ENCODE measurements around the gene TCIRG1. TPM values are rescaled to one million over a fixed set of nuclear protein-coding genes. Genes with fewer than 3 reads are reported as not detected.

The TCIRG1 gene
- polyA plus RNA-seq, 2 of the 4 experiments (the other 2 are of a cell fraction), result 36.3 to 120 TPM

DNA sequence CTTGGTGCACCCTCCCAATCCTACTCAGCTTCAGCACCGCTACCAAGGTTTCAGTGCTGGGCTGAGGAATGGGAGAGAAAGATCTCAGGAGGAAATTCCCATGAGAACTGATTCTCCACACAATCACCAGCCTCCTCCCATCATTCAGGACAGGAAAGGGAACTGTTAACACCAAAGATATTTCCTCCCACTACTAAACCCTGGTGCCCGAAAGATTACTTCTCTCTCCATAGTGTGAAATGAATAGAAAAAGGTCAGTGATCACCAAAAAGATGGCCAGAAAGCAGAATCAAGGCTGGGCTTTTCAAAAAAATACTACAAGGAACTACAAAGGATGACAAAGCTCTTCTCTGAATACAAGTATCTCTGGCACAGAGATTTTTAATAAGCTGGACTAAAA lies 26.1 kb downstream of the TCIRG1 start:
- ATAC-seq, result no peak
- Histone ChIP-seq H3K4me2 (no peak overlapping the region), H3K4me1 (no peaks in the 10 kb centered on the region), H3K27ac (no peak overlapping the region), H3K4me3 (no peak overlapping the region), H3K9me3 (no peaks in the 10 kb centered on the region)
- ChIA-PET CTCF (interaction anchor here (1.5 to 1.9 kb wide), 2 partner anchors 22 to 26 kb away, joined by 3 to 4 read pairs; no protein-coding TSS in a partner anchor), POLR2A (no interaction called here)
- TF ChIP-seq MYC (IDR thresholded peaks at IDR 0.05; ENCODE audit: borderline replicate concordance, low read length), result no peak
- TF ChIP-seq JUNB (IDR thresholded peaks at IDR 0.05), result no peak
- no peak for TF ChIP-seq RCOR1 (IDR thresholded peaks at IDR 0.05; ENCODE audit: low read depth, low read length)
- TF ChIP-seq EP300 (IDR thresholded peaks at IDR 0.05), result no peak
- TF ChIP-seq, protein P1, sequence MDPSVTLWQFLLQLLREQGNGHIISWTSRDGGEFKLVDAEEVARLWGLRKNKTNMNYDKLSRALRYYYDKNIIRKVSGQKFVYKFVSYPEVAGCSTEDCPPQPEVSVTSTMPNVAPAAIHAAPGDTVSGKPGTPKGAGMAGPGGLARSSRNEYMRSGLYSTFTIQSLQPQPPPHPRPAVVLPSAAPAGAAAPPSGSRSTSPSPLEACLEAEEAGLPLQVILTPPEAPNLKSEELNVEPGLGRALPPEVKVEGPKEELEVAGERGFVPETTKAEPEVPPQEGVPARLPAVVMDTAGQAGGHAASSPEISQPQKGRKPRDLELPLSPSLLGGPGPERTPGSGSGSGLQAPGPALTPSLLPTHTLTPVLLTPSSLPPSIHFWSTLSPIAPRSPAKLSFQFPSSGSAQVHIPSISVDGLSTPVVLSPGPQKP (IDR thresholded peaks at IDR 0.05; ENCODE audit: low read depth, low read length), result no peak
- TF ChIP-seq NR3C1 (IDR thresholded peaks at IDR 0.05), result no peak
- TF ChIP-seq TP53 (CRISPR knock-in tag; IDR thresholded peaks at IDR 0.05), result no peak
- no peak for TF ChIP-seq FOXS1 (CRISPR knock-in tag; IDR thresholded peaks at IDR 0.05)
- TF ChIP-seq HDAC2 (IDR thresholded peaks at IDR 0.05), result no peak
- FAIRE-seq, result no peak
- no peak for DNase-seq (ENCODE audit: low read depth in 1 of 2, low spot score in 1 of 2)
- 94% methylated on average over 2 of the region's 2 CpGs for WGBS (ENCODE audit: missing lambda C conversion rate)

GRCh38 chr11:68065841-68066240 lies 27.0 kb downstream of the TCIRG1 start:
- ChIA-PET POLR2A (no interaction called here), CTCF (interaction anchor here (0.6 to 1.9 kb wide), 3 partner anchors 23 to 795 kb away, joined by 3 to 4 read pairs (median 3); no protein-coding TSS in a partner anchor)
- FAIRE-seq (no peak), ATAC-seq (no peak), DNase-seq (ENCODE audit: low read depth in 1 of 2, low spot score in 1 of 2) (no peak)
- Histone ChIP-seq H3K27ac (no peak overlapping the region), H3K9me3 (no peaks in the 10 kb centered on the region), H3K4me1 (no peaks in the 10 kb centered on the region), H3K4me2 (no peak overlapping the region), H3K4me3 (no peak overlapping the region)
- WGBS (ENCODE audit: missing lambda C conversion rate), result 84% methylated on average over 5 of the region's 5 CpGs
- no peak for TF ChIP-seq CHD2 (IDR thresholded peaks at IDR 0.05; ENCODE audit: low read length, partially characterized antibody)

GRCh38 chr11:68066742-68067141 lies 27.9 kb downstream of the TCIRG1 start:
- CTCF ChIA-PET, result no interaction called here
- no peaks in the 10 kb centered on the region for H3K4me1 ChIP-seq
- ATAC-seq (no peak), FAIRE-seq (no peak), DNase-seq (ENCODE audit: low read depth in 1 of 2, low spot score in 1 of 2) (no peak)
- no peak overlapping the region for H3K4me3 ChIP-seq
- WGBS (ENCODE audit: missing lambda C conversion rate), result 89% methylated on average over 3 of the region's 3 CpGs
- H3K27ac ChIP-seq, result no peak overlapping the region
- no peak overlapping the region for H3K4me2 ChIP-seq
- TF ChIP-seq HOXA7 (CRISPR knock-in tag; IDR thresholded peaks at IDR 0.05) (no peak), PHF8 (IDR thresholded peaks at IDR 0.05; ENCODE audit: borderline replicate concordance, low read depth) (no peak), MAZ (IDR thresholded peaks at IDR 0.05; ENCODE audit: borderline replicate concordance, low read depth, low read length) (no peak), NFE2L2 (conservative IDR thresholded peaks at IDR 0.05; ENCODE audit: low read length) (no peak), RCOR1 (IDR thresholded peaks at IDR 0.05; ENCODE audit: low read depth, low read length) (no peak), JUNB (IDR thresholded peaks at IDR 0.05) (no peak), JUN (IDR thresholded peaks at IDR 0.05) (no peak), EP300 (IDR thresholded peaks at IDR 0.05) (no peak), BHLHE40 (IDR thresholded peaks at IDR 0.05; ENCODE audit: low read depth, low read length) (no peak), RFX5 (IDR thresholded peaks at IDR 0.05) (no peak), GATA3 (IDR thresholded peaks at IDR 0.05; ENCODE audit: borderline replicate concordance) (no peak), ZFP36 (IDR thresholded peaks at IDR 0.05; ENCODE audit: borderline replicate concordance, partially characterized antibody) (no peak), HOXB13 (CRISPR knock-in tag; IDR thresholded peaks at IDR 0.05; ENCODE audit: low read depth) (no peak)
- POLR2A ChIA-PET, result no interaction called here
- no peaks in the 10 kb centered on the region for H3K9me3 ChIP-seq

DNA sequence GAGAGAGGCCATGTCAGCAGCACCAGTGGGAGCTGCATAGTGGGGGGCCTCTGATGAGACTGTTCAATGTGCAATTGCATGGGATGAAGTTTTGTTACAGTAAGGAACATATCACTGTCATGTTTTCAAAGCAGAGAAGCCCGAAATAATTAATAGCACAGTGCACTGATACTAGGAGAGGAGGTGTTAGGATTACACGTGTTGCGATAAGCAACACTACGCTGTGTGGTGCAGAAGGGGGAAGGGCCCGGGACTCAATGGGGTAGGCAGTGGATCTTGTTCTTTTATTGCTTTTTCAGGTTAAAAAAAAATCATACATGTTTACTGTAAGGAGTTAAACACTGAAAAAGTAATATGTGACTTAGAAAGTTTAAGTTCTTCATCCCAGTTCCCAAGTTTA lies 29.2 kb downstream of the TCIRG1 start:
- ATAC-seq, result no peak
- POLR2A ChIA-PET, result no interaction called here
- no peaks in the 10 kb centered on the region for H3K9me3 ChIP-seq
- no peak overlapping the region for H3K4me2 ChIP-seq
- 93% methylated on average over 5 of the region's 5 CpGs for WGBS (ENCODE audit: missing lambda C conversion rate)
- no peak overlapping the region for H3K27ac ChIP-seq
- no peak for DNase-seq (ENCODE audit: low read depth in 1 of 2, low spot score in 1 of 2)
- CTCF ChIA-PET, result no interaction called here
- FAIRE-seq, result no peak
- no peak overlapping the region for H3K4me3 ChIP-seq
- H3K4me1 ChIP-seq, result no peaks in the 10 kb centered on the region
- TF ChIP-seq CTCF (IDR thresholded peaks at IDR 0.05) (no peak), REST (IDR thresholded peaks at IDR 0.05) (no peak), FOXS1 (CRISPR knock-in tag; IDR thresholded peaks at IDR 0.05) (no peak), CBX2 (IDR thresholded peaks at IDR 0.05; ENCODE audit: borderline replicate concordance, low read depth) (no peak)
- TF ChIP-seq, protein P2, sequence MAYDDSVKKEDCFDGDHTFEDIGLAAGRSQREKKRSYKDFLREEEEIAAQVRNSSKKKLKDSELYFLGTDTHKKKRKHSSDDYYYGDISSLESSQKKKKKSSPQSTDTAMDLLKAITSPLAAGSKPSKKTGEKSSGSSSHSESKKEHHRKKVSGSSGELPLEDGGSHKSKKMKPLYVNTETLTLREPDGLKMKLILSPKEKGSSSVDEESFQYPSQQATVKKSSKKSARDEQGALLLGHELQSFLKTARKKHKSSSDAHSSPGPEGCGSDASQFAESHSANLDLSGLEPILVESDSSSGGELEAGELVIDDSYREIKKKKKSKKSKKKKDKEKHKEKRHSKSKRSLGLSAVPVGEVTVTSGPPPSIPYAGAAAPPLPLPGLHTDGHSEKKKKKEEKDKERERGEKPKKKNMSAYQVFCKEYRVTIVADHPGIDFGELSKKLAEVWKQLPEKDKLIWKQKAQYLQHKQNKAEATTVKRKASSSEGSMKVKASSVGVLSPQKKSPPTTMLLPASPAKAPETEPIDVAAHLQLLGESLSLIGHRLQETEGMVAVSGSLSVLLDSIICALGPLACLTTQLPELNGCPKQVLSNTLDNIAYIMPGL (CRISPR knock-in tag; IDR thresholded peaks at IDR 0.05; ENCODE audit: borderline replicate concordance), result no peak

All from A549 (cell line).